CD4-positive, alpha-beta memory T cell (primary cell): Measurements from ENCODE around the gene MFN2. TPM values are rescaled to one million over a fixed set of nuclear protein-coding genes. Genes with fewer than 3 reads are reported as not detected.

Experiments
- CTCF ChIA-PET: fragments of 350-600 bp; sonication (Branson Sonifier 250); formaldehyde crosslinking; loops from one replicate; lab custom pipeline; 2021; ENCODE audit warnings: inconsistent platforms; ENCODE audit not compliant: partially characterized antibody; lab: Charles Lee
- POLR2A ChIA-PET: fragments of 350-600 bp; sonication (Branson Sonifier 250); formaldehyde crosslinking; loops from one replicate; lab custom pipeline; 2021; ENCODE audit not compliant: partially characterized antibody; lab: Charles Lee
- DNase-seq, 5 donors: peaks; one replicate each; pipeline versions ENCODE4 v3.0.0 to v3.0.0-alpha.2; 2020 to 2022; ENCODE audit warnings: mixed read lengths in 1 of 5
- H3K27ac ChIP-seq: one replicate; pipeline ENCODE4 v1.7.0; 2013; ENCODE audit warnings: low read depth, low read length
- H3K27me3 ChIP-seq: 2 replicates; pipeline ENCODE4 v1.7.0; 2013; ENCODE audit warnings: mild to moderate bottlenecking, low read length, moderate library complexity; ENCODE audit not compliant: insufficient read depth
- H3K36me3 ChIP-seq: 2 replicates; pipeline ENCODE4 v1.7.0; 2013; ENCODE audit warnings: mild to moderate bottlenecking, low read length, moderate library complexity; ENCODE audit not compliant: insufficient read depth
- H3K4me1 ChIP-seq: 2 replicates; pipeline ENCODE4 v1.7.0; 2013; ENCODE audit warnings: mild to moderate bottlenecking, low read length, moderate library complexity; ENCODE audit not compliant: insufficient read depth
- H3K4me3 ChIP-seq, 2 donors: one replicate each; pipeline ENCODE4 v1.7.0; 2013; ENCODE audit warnings: low read length in 2 of 2, mild to moderate bottlenecking in 1 of 2
- H3K9me3 ChIP-seq, 2 donors: one replicate each; pipeline ENCODE4 v1.7.0; 2013; ENCODE audit warnings: low read length in 2 of 2, control low read depth in 1 of 2; ENCODE audit not compliant: control insufficient read depth in 1 of 2
- H3K27ac Mint-ChIP-seq, 7 donors: one replicate each; pipeline ENCODE4 v1.8.0; 2020 to 2021; ENCODE audit warnings: mixed read lengths in 7 of 7, mild to moderate bottlenecking in 6 of 7, inconsistent platforms in 3 of 7, moderate library complexity in 3 of 7
- H3K27me3 Mint-ChIP-seq, 2 donors: one replicate each; pipeline ENCODE4 v1.8.0; 2020 to 2021; ENCODE audit warnings: mixed read lengths in 2 of 2
- H3K36me3 Mint-ChIP-seq, 2 donors: one replicate each; pipeline ENCODE4 v1.8.0; 2020 to 2021; ENCODE audit warnings: mixed read lengths in 2 of 2, inconsistent platforms in 1 of 2, mild to moderate bottlenecking in 1 of 2
- H3K4me1 Mint-ChIP-seq, 4 donors: one replicate each; pipeline ENCODE4 v1.8.0; 2020 to 2021; ENCODE audit warnings: mixed read lengths in 4 of 4, mild to moderate bottlenecking in 1 of 4
- H3K4me3 Mint-ChIP-seq, 8 donors: one replicate each; pipeline ENCODE4 v1.8.0; 2020 to 2021; ENCODE audit warnings: mixed read lengths in 8 of 8, mild to moderate bottlenecking in 7 of 8, moderate library complexity in 6 of 8, inconsistent platforms in 3 of 8
- H3K9me3 Mint-ChIP-seq, 8 donors: one replicate each; pipeline ENCODE4 v1.8.0; 2020 to 2021; ENCODE audit warnings: mixed read lengths in 8 of 8, mild to moderate bottlenecking in 5 of 8, inconsistent platforms in 3 of 8, moderate library complexity in 1 of 8
- intact Hi-C: fragments of 100-400 bp; cut with micrococcal nuclease; formaldehyde crosslinking; loops from one replicate; pipeline ENCODE4 v1.15.1; 2023
- microRNA-seq: library from miRNA; unstranded; fragments of <30 nt; microRNA quantifications from one replicate; pipeline ENCODE4 v1.2.0, GENCODE V29; 2021; ENCODE audit warnings: borderline replicate concordance, borderline number of aligned reads, borderline microRNAs expressed, mixed read lengths
- polyA plus RNA-seq, 2 donors: library from polyadenylated mRNA; unstranded; fragments of 300-500 nt; fragmentation: Illumina TruSeq; gene quantifications; one replicate each; pipeline ENCODE4 v1.2.3, GENCODE V29; 2021
- total RNA-seq, 2 experiments: library from RNA; stranded (reverse); gene quantifications; one replicate each; pipeline ENCODE4 v1.2.3, GENCODE V29; 2021

The MFN2 gene
- total and polyA plus RNA-seq, 4 experiments from 2014 or later = 29.0 to 53.7 (median 36.8) TPM

GRCh38 chr1:12059722-12060464, 79.6 kb downstream of the MFN2 start:
- H3K4me1 Mint-ChIP-seq = peaks cover 15 to 26% (median 19%) of the 10 kb centered on the region in 4 donors
- H3K4me1 ChIP-seq = peaks cover 21% of the 10 kb centered on the region
- H3K27ac ChIP-seq = no peak overlapping the region
- intact Hi-C loops = no loop called here
- no peaks in the 10 kb centered on the region for H3K36me3 ChIP-seq
- no peak overlapping the region for H3K27ac Mint-ChIP-seq
- no peak overlapping the region for H3K4me3 Mint-ChIP-seq
- no peak for DNase-seq
- H3K4me3 ChIP-seq = no peak overlapping the region
- ChIA-PET POLR2A (no interaction called here), CTCF (no interaction called here)
- no peaks in the 10 kb centered on the region for H3K36me3 Mint-ChIP-seq
- H3K27me3 ChIP-seq = peaks cover 7% of the 10 kb centered on the region
- H3K9me3 ChIP-seq = no peaks in the 10 kb centered on the region
- peaks cover 0 to 2% (median 0%) of the 10 kb centered on the region in 8 donors for H3K9me3 Mint-ChIP-seq
- H3K27me3 Mint-ChIP-seq = peaks cover 14 to 18% of the 10 kb centered on the region in 2 donors

GRCh38 chr1:12060500-12060899, 80.3 kb downstream of the MFN2 start:
- Histone ChIP-seq H3K4me3 (no peak overlapping the region), H3K36me3 (no peaks in the 10 kb centered on the region), H3K27ac (no peak overlapping the region), H3K27me3 (peaks cover 7% of the 10 kb centered on the region), H3K4me1 (peaks cover 25% of the 10 kb centered on the region), H3K9me3 (no peaks in the 10 kb centered on the region)
- CTCF ChIA-PET = no interaction called here
- POLR2A ChIA-PET = no interaction called here
- intact Hi-C loops = no loop called here
- Mint-ChIP-seq H3K27ac (no peak overlapping the region), H3K27me3 (peaks cover 14 to 18% of the 10 kb centered on the region in 2 donors), H3K36me3 (no peaks in the 10 kb centered on the region), H3K4me1 (peaks cover 15 to 28% (median 19%) of the 10 kb centered on the region in 4 donors), H3K4me3 (no peak overlapping the region), H3K9me3 (peaks cover 0 to 2% (median 0%) of the 10 kb centered on the region in 8 donors)
- no peak for DNase-seq

Small RNAs within 50 kb of the gene (microRNA-seq; reads per million reads assigned to microRNA genes)
- gene MIR6729 = not detected

Other genes starting within 250 kb of the MFN2 start
- 10 to 100 TPM; 19.0 to 21.7 TPM for gene AGTRAP, start 244.3 kb upstream of the MFN2 start, total RNA-seq
- gene AGTRAP, start 244.3 kb upstream of the MFN2 start, polyA plus RNA-seq = 10 to 100 TPM; 53.4 to 76.9 TPM
- gene C1orf167, start 218.3 kb upstream of the MFN2 start, total RNA-seq = not detected
- gene C1orf167, start 218.3 kb upstream of the MFN2 start, polyA plus RNA-seq = not detected
- gene MTHFR, start 174.5 kb upstream of the MFN2 start, total RNA-seq = 10 to 100 TPM; 52.7 to 54.2 TPM
- 1 to 10 TPM; 2.3 to 6.9 TPM for gene MTHFR, start 174.5 kb upstream of the MFN2 start, polyA plus RNA-seq
- 10 to 100 TPM; 20.8 to 20.9 TPM for gene CLCN6, start 174.3 kb upstream of the MFN2 start, total RNA-seq
- gene CLCN6, start 174.3 kb upstream of the MFN2 start, polyA plus RNA-seq = 1 to 10 TPM; 1.4 to 2.6 TPM
- gene NPPA, start 132.7 kb upstream of the MFN2 start, total RNA-seq = not detected
- not detected for gene NPPA, start 132.7 kb upstream of the MFN2 start, polyA plus RNA-seq
- gene NPPB, start 121.5 kb upstream of the MFN2 start, total RNA-seq = not detected
- gene NPPB, start 121.5 kb upstream of the MFN2 start, polyA plus RNA-seq = not detected
- 10 to 100 TPM; 34.5 to 34.6 TPM for gene KIAA2013, start 54.0 kb upstream of the MFN2 start, total RNA-seq
- gene KIAA2013, start 54.0 kb upstream of the MFN2 start, polyA plus RNA-seq = 10 to 100 TPM; 28.4 to 52.6 TPM
- gene PLOD1, start 45.7 kb upstream of the MFN2 start, total RNA-seq = 1 to 10 TPM; 2.9 to 3.6 TPM
- gene PLOD1, start 45.7 kb upstream of the MFN2 start, polyA plus RNA-seq = 1 to 10 TPM; 2.5 to 2.6 TPM
- gene MIIP, start 39.1 kb downstream of the MFN2 start, total RNA-seq = 10 to 100 TPM; 34.7 to 35.6 TPM
- gene MIIP, start 39.1 kb downstream of the MFN2 start, polyA plus RNA-seq = 10 to 100 TPM; 26.4 to 27.0 TPM
- gene TNFRSF8, start 82.9 kb downstream of the MFN2 start, total RNA-seq = not detected
- gene TNFRSF8, start 82.9 kb downstream of the MFN2 start, polyA plus RNA-seq = not detected
- gene TNFRSF1B, start 186.5 kb downstream of the MFN2 start, total RNA-seq = 100 to 1,000 TPM; 111 TPM
- gene TNFRSF1B, start 186.5 kb downstream of the MFN2 start, polyA plus RNA-seq = 100 to 1,000 TPM; 150 to 201 TPM
- gene VPS13D, start 249.6 kb downstream of the MFN2 start, total RNA-seq = 10 to 100 TPM; 92.7 to 96.3 TPM
- gene VPS13D, start 249.6 kb downstream of the MFN2 start, polyA plus RNA-seq = 10 to 100 TPM; 10.2 to 12.3 TPM